Fibroblast of lung (primary cell): ENCODE measurements around the gene ARRDC2.

ENCODE experiments used
- EZH2 ChIP-seq: IDR thresholded peaks from 2 replicates; pipeline ENCODE4 v1.5.1; 2012; ENCODE audit warnings: low read length, control low read depth, mild to moderate bottlenecking; ENCODE audit errors: missing control alignments
- TF ChIP-seq, protein P1 (sequence below), 2 donors: IDR thresholded peaks in 1 of 2; conservative IDR thresholded peaks in 1 of 2; 1 replicate in 1 of 2; 2 replicates in 1 of 2; pipeline ENCODE4 v1.5.1; 2011 to 2012; ENCODE audit warnings: low read length in 2 of 2, control low read depth in 1 of 2, inconsistent platforms in 1 of 2, low read depth in 1 of 2, mild to moderate bottlenecking in 1 of 2

- TF ChIP-seq, protein P1, sequence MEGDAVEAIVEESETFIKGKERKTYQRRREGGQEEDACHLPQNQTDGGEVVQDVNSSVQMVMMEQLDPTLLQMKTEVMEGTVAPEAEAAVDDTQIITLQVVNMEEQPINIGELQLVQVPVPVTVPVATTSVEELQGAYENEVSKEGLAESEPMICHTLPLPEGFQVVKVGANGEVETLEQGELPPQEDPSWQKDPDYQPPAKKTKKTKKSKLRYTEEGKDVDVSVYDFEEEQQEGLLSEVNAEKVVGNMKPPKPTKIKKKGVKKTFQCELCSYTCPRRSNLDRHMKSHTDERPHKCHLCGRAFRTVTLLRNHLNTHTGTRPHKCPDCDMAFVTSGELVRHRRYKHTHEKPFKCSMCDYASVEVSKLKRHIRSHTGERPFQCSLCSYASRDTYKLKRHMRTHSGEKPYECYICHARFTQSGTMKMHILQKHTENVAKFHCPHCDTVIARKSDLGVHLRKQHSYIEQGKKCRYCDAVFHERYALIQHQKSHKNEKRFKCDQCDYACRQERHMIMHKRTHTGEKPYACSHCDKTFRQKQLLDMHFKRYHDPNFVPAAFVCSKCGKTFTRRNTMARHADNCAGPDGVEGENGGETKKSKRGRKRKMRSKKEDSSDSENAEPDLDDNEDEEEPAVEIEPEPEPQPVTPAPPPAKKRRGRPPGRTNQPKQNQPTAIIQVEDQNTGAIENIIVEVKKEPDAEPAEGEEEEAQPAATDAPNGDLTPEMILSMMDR (conservative IDR thresholded peaks at IDR 0.05 in 1 of 2, IDR thresholded peaks at IDR 0.05 in 1 of 2; ENCODE audit: low read depth in 1 of 2, low read length in 2 of 2), result no peak
- no peak for TF ChIP-seq EZH2
Observed at GRCh38 chr19:17985037-17985818, 22.7 kb upstream of the ARRDC2 start.
